Calu3 (cell line): ENCODE measurements around the gene WT1. TPM values are rescaled to one million over a fixed set of nuclear protein-coding genes. Genes with fewer than 3 reads are reported as not detected.

ENCODE experiments used
- BruUV-seq: library from RNA; stranded (reverse); fragments of 400-500 nt; replicated peaks from 2 replicates; lab custom pipeline; 2021; lab: Mats Ljungman, UMichigan
- CTCF ChIA-PET: fragments of 300-600 bp; sonication (Branson Sonifier 250); formaldehyde crosslinking; loops from one replicate; lab custom pipeline; 2022; ENCODE audit warnings: antibody characterized with exemption; lab: Charles Lee
- DNase-seq: peaks from one replicate; pipeline ENCODE4 v3.0.0; 2022
- H3K27ac Mint-ChIP-seq: one replicate; pipeline ENCODE4 v1.8.0; 2022; ENCODE audit warnings: mixed read lengths; ENCODE audit not compliant: unreplicated experiment
- H3K27me3 Mint-ChIP-seq: one replicate; pipeline ENCODE4 v1.8.0; 2022; ENCODE audit warnings: mixed read lengths; ENCODE audit not compliant: unreplicated experiment
- H3K36me3 Mint-ChIP-seq: one replicate; pipeline ENCODE4 v1.8.0; 2022; ENCODE audit warnings: mild to moderate bottlenecking, moderate library complexity, mixed read lengths; ENCODE audit not compliant: insufficient read depth, unreplicated experiment
- H3K4me1 Mint-ChIP-seq: one replicate; pipeline ENCODE4 v1.8.0; 2022; ENCODE audit warnings: mild to moderate bottlenecking, low read depth, mixed read lengths; ENCODE audit not compliant: unreplicated experiment
- H3K4me3 Mint-ChIP-seq: one replicate; pipeline ENCODE4 v1.8.0; 2022; ENCODE audit warnings: mild to moderate bottlenecking, low read depth, moderate library complexity, mixed read lengths; ENCODE audit not compliant: unreplicated experiment
- H3K9me3 Mint-ChIP-seq: one replicate; pipeline ENCODE4 v1.8.0; 2022; ENCODE audit warnings: low read depth, mixed read lengths; ENCODE audit not compliant: unreplicated experiment
- CTCF ChIP-seq: fragments of 200-600 bp; IDR thresholded peaks from one replicate; pipeline ENCODE4 v1.8.0; 2022; ENCODE audit warnings: antibody characterized with exemption; ENCODE audit not compliant: unreplicated experiment
- intact Hi-C: fragments of 100-400 bp; cut with micrococcal nuclease; formaldehyde crosslinking; loops from one replicate; pipeline ENCODE4 v1.10.0; 2022; ENCODE audit not compliant: unreplicated experiment
- total RNA-seq: library from RNA; stranded (reverse); gene quantifications from 2 replicates; pipeline ENCODE4 v1.2.3, GENCODE V29; 2022

WT1 gene
- total RNA-seq, 1 experiment from 2014 or later = not detected

- no TSS peak for BruUV-seq
These were observed 47.9 kb downstream of the WT1 start for GRCh38 chr11:32387411-32387810.

GRCh38 chr11:32386770-32387377, 48.5 kb downstream of the WT1 start:
- peaks cover 100% of the 10 kb centered on the region for H3K27me3 Mint-ChIP-seq
- no peaks in the 10 kb centered on the region for H3K4me1 Mint-ChIP-seq
- no peaks in the 10 kb centered on the region for H3K9me3 Mint-ChIP-seq
- no peak overlapping the region for H3K4me3 Mint-ChIP-seq
- no peak for TF ChIP-seq CTCF
- no peaks in the 10 kb centered on the region for H3K36me3 Mint-ChIP-seq
- intact Hi-C loops = loop anchor here (2.0 kb wide), 1 partner anchor 228 kb away; no protein-coding TSS in a partner anchor
- DNase-seq = no peak
- no peak overlapping the region for H3K27ac Mint-ChIP-seq
- CTCF ChIA-PET = no interaction called here
- BruUV-seq = no TSS peak

More at GRCh38 chr11:32387411-32387810, 47.9 kb downstream of the WT1 start:
- TF ChIP-seq CTCF = no peak
- intact Hi-C loops = loop anchor here (2.0 kb wide), 1 partner anchor 227 kb away; no protein-coding TSS in a partner anchor
- H3K27me3 Mint-ChIP-seq = peaks cover 100% of the 10 kb centered on the region
- CTCF ChIA-PET = no interaction called here
- H3K4me1 Mint-ChIP-seq = no peaks in the 10 kb centered on the region
- H3K4me3 Mint-ChIP-seq = no peak overlapping the region
- H3K27ac Mint-ChIP-seq = no peak overlapping the region
- no peak for DNase-seq
- H3K36me3 Mint-ChIP-seq = no peaks in the 10 kb centered on the region
- no peaks in the 10 kb centered on the region for H3K9me3 Mint-ChIP-seq

GRCh38 chr11:32385998-32386397, 49.3 kb downstream of the WT1 start:
- TF ChIP-seq CTCF = peak; percentile 32
- BruUV-seq = no TSS peak
- Mint-ChIP-seq H3K36me3 (no peaks in the 10 kb centered on the region), H3K4me3 (no peak overlapping the region), H3K27ac (no peak overlapping the region), H3K9me3 (no peaks in the 10 kb centered on the region), H3K27me3 (peaks cover 100% of the 10 kb centered on the region), H3K4me1 (no peaks in the 10 kb centered on the region)
- CTCF ChIA-PET = interaction anchor here (0.7 to 1.4 kb wide), 2 partner anchors 9 to 229 kb away, joined by 3 to 4 read pairs; no protein-coding TSS in a partner anchor
- intact Hi-C loops = loop anchor here (2.0 kb wide), 1 partner anchor 229 kb away; no protein-coding TSS in a partner anchor
- DNase-seq = peak; percentile 41

- Mint-ChIP-seq H3K36me3 (no peaks in the 10 kb centered on the region), H3K4me1 (no peaks in the 10 kb centered on the region), H3K27me3 (peaks cover 98% of the 10 kb centered on the region), H3K27ac (no peak overlapping the region), H3K4me3 (no peak overlapping the region), H3K9me3 (no peaks in the 10 kb centered on the region)
- no peak for TF ChIP-seq CTCF
- intact Hi-C loops = no loop called here
- DNase-seq = no peak
- BruUV-seq = no TSS peak
- CTCF ChIA-PET = no interaction called here
These were observed 52.8 kb downstream of the WT1 start for GRCh38 chr11:32382339-32383049.
